CD4-positive, alpha-beta T cell treated with Interleukin-15 for 4 hours (primary cell): ENCODE results near the gene GLT1D1.

Experiments
- DNase-seq: peaks from one replicate; pipeline ENCODE4 v3.0.0-alpha.2; 2020; ENCODE audit warnings: low spot score

The GLT1D1 gene

GRCh38 chr12:129002427-129002826 is 149.1 kb downstream of the GLT1D1 start:
- no peak for DNase-seq

- DNase-seq = no peak
Observed at GRCh38 chr12:129005416-129005815, 152.1 kb downstream of the GLT1D1 start.

GRCh38 chr12:129005829-129006228 is 152.6 kb downstream of the GLT1D1 start:
- DNase-seq = no peak

- DNase-seq = no peak
Observed at GRCh38 chr12:129009833-129010622, 156.8 kb downstream of the GLT1D1 start.

GRCh38 chr12:129016159-129016558 is 162.9 kb downstream of the GLT1D1 start:
- DNase-seq = no peak

GRCh38 chr12:129025055-129025454 is 171.8 kb downstream of the GLT1D1 start:
- DNase-seq = no peak

- no peak for DNase-seq
Observed at GRCh38 chr12:129028844-129029243, 175.6 kb downstream of the GLT1D1 start.
